Caco-2 (cell line): ENCODE results near the gene TCERG1L. TPM values are rescaled to one million over a fixed set of nuclear protein-coding genes. Genes with fewer than 3 reads are reported as not detected.

Experiments
- BruUV-seq: library from RNA; stranded (reverse); fragments of 400-500 nt; replicated peaks from 2 replicates; lab custom pipeline; 2021; lab: Mats Ljungman, UMichigan
- CTCF ChIA-PET: fragments of 300-600 bp; sonication (Branson Sonifier 250); formaldehyde crosslinking; loops from one replicate; lab custom pipeline; 2022; ENCODE audit warnings: antibody characterized with exemption; lab: Charles Lee
- POLR2A ChIA-PET: fragments of 300-600 bp; sonication (Branson Sonifier 250); formaldehyde crosslinking; loops from one replicate; lab custom pipeline; 2022; ENCODE audit warnings: antibody characterized with exemption; lab: Charles Lee
- DNase-seq, 2 experiments: peaks; one replicate each; pipeline versions ENCODE4 v3.0.0 to v3.0.0-alpha.2; 2020 to 2022
- H3K27me3 ChIP-seq: replicated peaks from 2 replicates; pipeline ENCODE4 v1.6.0; 2011; ENCODE audit warnings: low read length; ENCODE audit not compliant: control insufficient read depth, insufficient read depth
- H3K36me3 ChIP-seq: 2 replicates; pipeline ENCODE4 v1.5.1; 2011; ENCODE audit warnings: low read length; ENCODE audit not compliant: control insufficient read depth, insufficient read depth
- H3K4me1 ChIP-seq: fragments of 250-450 bp; sonication (Bioruptor Pico); 2 replicates; pipeline ENCODE4 v1.5.1; 2020; ENCODE audit warnings: mild to moderate bottlenecking
- H3K4me3 ChIP-seq: 2 replicates; pipeline ENCODE4 v1.5.1; 2011; ENCODE audit warnings: low read depth, mild to moderate bottlenecking, control low read depth, low read length
- H3K9me3 ChIP-seq: fragments of 250-450 bp; sonication (Bioruptor Pico); 2 replicates; pipeline ENCODE4 v1.5.1; 2020; ENCODE audit warnings: mild to moderate bottlenecking, moderate library complexity
- H3K27ac Mint-ChIP-seq: one replicate; pipeline ENCODE4 v1.8.0; 2022; ENCODE audit warnings: mixed read lengths; ENCODE audit not compliant: unreplicated experiment
- H3K27me3 Mint-ChIP-seq: one replicate; pipeline ENCODE4 v1.8.0; 2022; ENCODE audit warnings: mixed read lengths; ENCODE audit not compliant: insufficient read depth, unreplicated experiment
- H3K36me3 Mint-ChIP-seq: one replicate; pipeline ENCODE4 v1.8.0; 2022; ENCODE audit warnings: mild to moderate bottlenecking, mixed read lengths; ENCODE audit not compliant: insufficient read depth, unreplicated experiment
- H3K4me1 Mint-ChIP-seq: one replicate; pipeline ENCODE4 v1.8.0; 2022; ENCODE audit warnings: low read depth, mixed read lengths; ENCODE audit not compliant: unreplicated experiment
- H3K4me3 Mint-ChIP-seq: one replicate; pipeline ENCODE4 v1.8.0; 2022; ENCODE audit warnings: mild to moderate bottlenecking, moderate library complexity, mixed read lengths; ENCODE audit not compliant: unreplicated experiment
- H3K9me3 Mint-ChIP-seq: one replicate; pipeline ENCODE4 v1.8.0; 2022; ENCODE audit warnings: mixed read lengths; ENCODE audit not compliant: unreplicated experiment
- intact Hi-C: fragments of 100-400 bp; cut with micrococcal nuclease; formaldehyde crosslinking; loops from one replicate; pipeline ENCODE4 v1.10.0; 2022; ENCODE audit not compliant: unreplicated experiment
- total RNA-seq: library from RNA; stranded (reverse); gene quantifications from 2 replicates; pipeline ENCODE4 v1.2.3, GENCODE V29; 2022
- TF ChIP-seq, protein P1 (sequence below), 2 experiments: fragments of 200-600 bp in 1 of 2; IDR thresholded peaks; 1 replicate in 1 of 2; 2 replicates in 1 of 2; pipeline versions ENCODE4 v1.5.1 to v1.8.0; 2011 to 2022; ENCODE audit warnings: antibody characterized with exemption in 1 of 2, control low read depth in 1 of 2, inconsistent platforms in 1 of 2, low read depth in 1 of 2, low read length in 1 of 2, mild to moderate bottlenecking in 1 of 2, moderate library complexity in 1 of 2; ENCODE audit not compliant: insufficient read depth in 1 of 2, severe bottlenecking in 1 of 2, unreplicated experiment in 1 of 2

Gene TCERG1L
- total RNA-seq, 1 experiment from 2014 or later, result not detected

DNA sequence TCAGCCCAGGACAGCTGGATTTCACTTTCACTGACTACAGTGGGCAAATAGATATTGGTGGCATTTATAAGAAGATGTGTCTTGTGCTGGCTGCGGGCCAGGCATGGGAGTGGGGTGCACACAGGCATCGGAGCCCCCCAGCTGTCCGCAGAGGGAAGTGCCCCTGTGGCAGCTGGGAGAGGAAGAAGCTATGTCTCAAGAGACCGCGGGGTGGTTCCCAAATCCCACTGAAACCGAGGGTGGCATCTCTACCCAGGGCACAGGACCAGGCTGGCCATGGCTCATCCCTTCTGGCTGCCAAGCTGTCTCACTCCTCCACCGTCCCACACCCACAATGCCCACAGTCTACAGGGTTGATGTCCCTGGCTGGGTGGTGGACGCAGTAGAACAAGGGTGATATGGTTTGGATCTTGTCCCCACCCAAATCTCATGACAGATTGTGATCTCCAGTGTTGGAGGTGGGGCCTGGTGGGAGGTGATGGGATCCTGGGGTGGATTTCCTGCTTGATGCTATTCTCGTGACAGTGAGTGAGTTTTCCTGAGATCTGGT lies 94.8 kb downstream of the TCERG1L start:
- no peaks in the 10 kb centered on the region for H3K9me3 Mint-ChIP-seq
- POLR2A ChIA-PET, result no interaction called here
- H3K36me3 Mint-ChIP-seq, result no peaks in the 10 kb centered on the region

DNA sequence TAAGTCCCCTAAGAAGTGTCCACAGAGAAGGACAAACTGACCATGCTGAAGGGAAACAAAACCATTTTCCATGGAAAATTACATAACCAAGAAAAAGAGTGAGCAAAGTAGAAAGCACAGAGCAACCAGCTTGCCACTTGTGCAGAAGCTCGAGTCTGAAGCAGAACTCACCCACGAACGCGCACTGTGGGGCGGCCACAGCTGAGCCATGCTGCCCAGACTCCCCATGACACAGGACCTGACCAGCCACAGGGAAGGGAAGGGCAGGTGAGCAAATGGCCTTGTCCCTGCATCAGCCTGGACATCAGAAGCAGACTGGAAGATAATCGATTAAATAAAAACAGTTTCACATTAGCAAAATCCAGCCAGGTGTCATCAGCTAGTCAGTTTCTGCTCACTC lies 95.7 kb downstream of the TCERG1L start:
- no peak for DNase-seq
- Mint-ChIP-seq H3K36me3 (no peaks in the 10 kb centered on the region), H3K9me3 (no peaks in the 10 kb centered on the region), H3K4me3 (no peak overlapping the region), H3K27me3 (peaks cover 6% of the 10 kb centered on the region), H3K4me1 (no peaks in the 10 kb centered on the region), H3K27ac (no peak overlapping the region)
- Histone ChIP-seq H3K4me3 (no peak overlapping the region), H3K4me1 (no peaks in the 10 kb centered on the region), H3K36me3 (no peaks in the 10 kb centered on the region), H3K9me3 (no peaks in the 10 kb centered on the region), H3K27me3 (no peaks in the 10 kb centered on the region)
- CTCF ChIA-PET, result no interaction called here
- intact Hi-C loops, result no loop called here
- BruUV-seq, result no TSS peak
- POLR2A ChIA-PET, result no interaction called here
- TF ChIP-seq, protein P1, sequence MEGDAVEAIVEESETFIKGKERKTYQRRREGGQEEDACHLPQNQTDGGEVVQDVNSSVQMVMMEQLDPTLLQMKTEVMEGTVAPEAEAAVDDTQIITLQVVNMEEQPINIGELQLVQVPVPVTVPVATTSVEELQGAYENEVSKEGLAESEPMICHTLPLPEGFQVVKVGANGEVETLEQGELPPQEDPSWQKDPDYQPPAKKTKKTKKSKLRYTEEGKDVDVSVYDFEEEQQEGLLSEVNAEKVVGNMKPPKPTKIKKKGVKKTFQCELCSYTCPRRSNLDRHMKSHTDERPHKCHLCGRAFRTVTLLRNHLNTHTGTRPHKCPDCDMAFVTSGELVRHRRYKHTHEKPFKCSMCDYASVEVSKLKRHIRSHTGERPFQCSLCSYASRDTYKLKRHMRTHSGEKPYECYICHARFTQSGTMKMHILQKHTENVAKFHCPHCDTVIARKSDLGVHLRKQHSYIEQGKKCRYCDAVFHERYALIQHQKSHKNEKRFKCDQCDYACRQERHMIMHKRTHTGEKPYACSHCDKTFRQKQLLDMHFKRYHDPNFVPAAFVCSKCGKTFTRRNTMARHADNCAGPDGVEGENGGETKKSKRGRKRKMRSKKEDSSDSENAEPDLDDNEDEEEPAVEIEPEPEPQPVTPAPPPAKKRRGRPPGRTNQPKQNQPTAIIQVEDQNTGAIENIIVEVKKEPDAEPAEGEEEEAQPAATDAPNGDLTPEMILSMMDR (IDR thresholded peaks at IDR 0.05; ENCODE audit: insufficient read depth in 1 of 2, low read depth in 1 of 2, low read length in 1 of 2, severe bottlenecking in 1 of 2, unreplicated experiment in 1 of 2), result no peak

More for the DNA sequence above, 94.8 kb downstream of the TCERG1L start:
- no peaks in the 10 kb centered on the region for H3K4me1 Mint-ChIP-seq
- BruUV-seq, result no TSS peak
- CTCF ChIA-PET, result no interaction called here
- intact Hi-C loops, result no loop called here
- no peaks in the 10 kb centered on the region for H3K4me1 ChIP-seq
- no peak overlapping the region for H3K4me3 ChIP-seq
- H3K27ac Mint-ChIP-seq, result no peak overlapping the region
- H3K9me3 ChIP-seq, result no peaks in the 10 kb centered on the region
- H3K4me3 Mint-ChIP-seq, result no peak overlapping the region
- H3K36me3 ChIP-seq, result no peaks in the 10 kb centered on the region
- TF ChIP-seq, protein P1 (IDR thresholded peaks at IDR 0.05; ENCODE audit: insufficient read depth in 1 of 2, low read depth in 1 of 2, low read length in 1 of 2, severe bottlenecking in 1 of 2, unreplicated experiment in 1 of 2), result no peak
- no peaks in the 10 kb centered on the region for H3K27me3 ChIP-seq
- DNase-seq, result no peak
- H3K27me3 Mint-ChIP-seq, result peaks cover 6% of the 10 kb centered on the region

DNA sequence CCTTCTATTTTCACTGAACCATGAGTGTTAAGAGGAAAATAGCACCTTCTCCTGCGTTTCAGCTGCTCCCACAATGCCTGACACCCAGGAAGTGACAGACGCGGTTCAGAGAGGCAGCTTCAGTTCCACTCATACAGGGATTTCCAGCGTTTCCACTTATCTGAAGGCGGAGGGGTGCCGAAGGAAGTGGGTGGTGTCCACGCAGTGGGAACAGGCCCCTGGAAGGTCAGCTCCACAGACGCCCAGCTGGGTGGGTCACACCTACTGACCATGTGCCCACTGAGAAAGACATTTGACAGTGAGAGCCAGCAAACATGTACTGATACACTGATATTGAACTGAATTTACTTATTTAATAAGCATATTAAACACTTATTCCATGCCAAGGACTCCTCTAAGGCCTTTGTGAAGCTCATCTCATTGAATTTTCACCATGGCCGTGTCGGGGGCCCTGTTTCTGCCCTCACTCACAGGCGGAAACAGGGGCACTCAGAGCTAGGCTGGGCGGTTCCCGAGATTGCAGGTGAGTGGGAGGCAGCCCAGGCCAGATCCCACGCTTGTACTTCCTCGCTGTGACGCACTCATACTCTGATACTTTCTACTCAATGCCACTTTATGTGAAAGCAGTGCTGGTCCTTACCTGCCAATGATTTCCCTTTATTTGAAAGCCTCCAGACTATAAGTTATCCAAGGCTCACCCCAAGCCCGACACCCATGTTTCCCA lies 96.8 kb downstream of the TCERG1L start:
- H3K36me3 Mint-ChIP-seq, result peaks cover 5% of the 10 kb centered on the region
- no peak overlapping the region for H3K4me3 Mint-ChIP-seq
- no peak for DNase-seq
- peaks cover 12% of the 10 kb centered on the region for H3K27me3 Mint-ChIP-seq
- no TSS peak for BruUV-seq
- no peaks in the 10 kb centered on the region for H3K36me3 ChIP-seq
- no peak overlapping the region for H3K4me3 ChIP-seq
- H3K9me3 ChIP-seq, result no peaks in the 10 kb centered on the region
- intact Hi-C loops, result no loop called here
- no peaks in the 10 kb centered on the region for H3K4me1 ChIP-seq
- H3K9me3 Mint-ChIP-seq, result no peaks in the 10 kb centered on the region
- ChIA-PET CTCF (interaction anchor here (0.6 kb wide), 1 partner anchor 156 kb away, joined by 3 read pairs; no protein-coding TSS in a partner anchor), POLR2A (no interaction called here)
- TF ChIP-seq, protein P1 (IDR thresholded peaks at IDR 0.05; ENCODE audit: insufficient read depth in 1 of 2, low read depth in 1 of 2, low read length in 1 of 2, severe bottlenecking in 1 of 2, unreplicated experiment in 1 of 2), result no peak
- H3K4me1 Mint-ChIP-seq, result no peaks in the 10 kb centered on the region
- no peaks in the 10 kb centered on the region for H3K27me3 ChIP-seq
- no peak overlapping the region for H3K27ac Mint-ChIP-seq
